ENCODE measurements around the gene CARD9. TPM values are rescaled to one million over a fixed set of nuclear protein-coding genes. Genes with fewer than 3 reads are reported as not detected.

CARD9 gene
- polyA plus RNA-seq, 1 of the 3 experiments (the other 2 are of a cell fraction) = 1.1 TPM

GRCh38 chr9:136355616-136356557, 17.6 kb downstream of the CARD9 start:
- WGBS (ENCODE audit: low lambda C conversion rate) = 89% methylated on average over 12 of the region's 54 CpGs
- POLR2A ChIA-PET = interaction anchor here (2.1 kb wide), 1 partner anchor 8 kb away, joined by 8 read pairs; the partner anchor contains the start of gene DNLZ

More at GRCh38 chr9:136355616-136356557, 17.6 kb downstream of the CARD9 start:
- no peaks in the 10 kb centered on the region for H3K79me2 ChIP-seq (ENCODE audit: insufficient read depth)
- H3K27me3 ChIP-seq (ENCODE audit: insufficient read depth) = no peaks in the 10 kb centered on the region
- no peak for DNase-seq
- H2AFZ ChIP-seq (ENCODE audit: low read depth) = no peak overlapping the region
- H3K4me2 ChIP-seq = no peak overlapping the region
- H3K9me3 ChIP-seq = no peaks in the 10 kb centered on the region
- peaks cover 0 to 50% of the 10 kb centered on the region in 2 experiments; a peak in 1 of 4 replicates for H3K4me1 ChIP-seq (ENCODE audit: control insufficient read depth in 1 of 2, insufficient read depth in 2 of 2, low read depth in 1 of 2, low read length in 1 of 2)
- no peak overlapping the region for H3K9ac ChIP-seq
- no peak overlapping the region; a peak in 1 of 4 replicates for H3K27ac ChIP-seq (ENCODE audit: low read depth in 2 of 2, low read length in 1 of 2)
- H4K20me1 ChIP-seq (ENCODE audit: insufficient read depth) = no peaks in the 10 kb centered on the region
- H3K9me2 ChIP-seq = no peaks in the 10 kb centered on the region
- no peak overlapping the region for H3K4me3 ChIP-seq (ENCODE audit: low read depth in 2 of 2, low read length in 1 of 2)
- H3K36me3 ChIP-seq (replicated peaks in 1 of 2; ENCODE audit: control insufficient read depth in 1 of 2, insufficient read depth in 2 of 2, low read length in 1 of 2) = peaks cover 0 to 22% of the 10 kb centered on the region in 2 experiments
- CTCF ChIA-PET = interaction anchor here (0.9 to 3.3 kb wide), 3 partner anchors 11 to 45 kb away, joined by 5 to 19 read pairs (median 5); partner anchors contain the start of gene SNAPC4
- TF ChIP-seq NRF1 (IDR thresholded peaks at IDR 0.05; ENCODE audit: low read depth, low read length) (no peak), EZH2phosphoT487 (IDR thresholded peaks at IDR 0.05; ENCODE audit: borderline replicate concordance, low read depth) (no peak), CTCF (IDR thresholded peaks at IDR 0.05) (no peak), TAF1 (IDR thresholded peaks at IDR 0.05; ENCODE audit: borderline replicate concordance, low read depth, low read length) (no peak), IRF3 (IDR thresholded peaks at IDR 0.05; ENCODE audit: low read depth, low read length) (no peak), MEF2A (IDR thresholded peaks at IDR 0.05; ENCODE audit: borderline replicate concordance, low read depth) (no peak), JUND (IDR thresholded peaks at IDR 0.05) (no peak), SMC3 (IDR thresholded peaks at IDR 0.05; ENCODE audit: low read depth, low read length) (no peak), ELF1 (IDR thresholded peaks at IDR 0.05) (no peak), FOXM1 (IDR thresholded peaks at IDR 0.05; ENCODE audit: low read depth) (no peak), TEAD4 (IDR thresholded peaks at IDR 0.05; ENCODE audit: borderline replicate concordance, insufficient read depth) (no peak), SIN3A (IDR thresholded peaks at IDR 0.05; ENCODE audit: borderline replicate concordance, low read depth, low read length) (no peak), REST (IDR thresholded peaks at IDR 0.05; ENCODE audit: low read depth, low read length) (no peak), USF2 (IDR thresholded peaks at IDR 0.05; ENCODE audit: borderline replicate concordance, low read depth, low read length) (no peak), RAD21 (IDR thresholded peaks at IDR 0.05; ENCODE audit: low read length) (no peak), ZBTB33 (IDR thresholded peaks at IDR 0.05; ENCODE audit: borderline replicate concordance, low read depth) (no peak), NFIC (IDR thresholded peaks at IDR 0.05; ENCODE audit: borderline replicate concordance) (no peak), GATA2 (CRISPR knock-in tag; IDR thresholded peaks at IDR 0.05) (no peak), RFX5 (IDR thresholded peaks at IDR 0.05; ENCODE audit: low read length) (no peak)
- TF ChIP-seq, protein P1, sequence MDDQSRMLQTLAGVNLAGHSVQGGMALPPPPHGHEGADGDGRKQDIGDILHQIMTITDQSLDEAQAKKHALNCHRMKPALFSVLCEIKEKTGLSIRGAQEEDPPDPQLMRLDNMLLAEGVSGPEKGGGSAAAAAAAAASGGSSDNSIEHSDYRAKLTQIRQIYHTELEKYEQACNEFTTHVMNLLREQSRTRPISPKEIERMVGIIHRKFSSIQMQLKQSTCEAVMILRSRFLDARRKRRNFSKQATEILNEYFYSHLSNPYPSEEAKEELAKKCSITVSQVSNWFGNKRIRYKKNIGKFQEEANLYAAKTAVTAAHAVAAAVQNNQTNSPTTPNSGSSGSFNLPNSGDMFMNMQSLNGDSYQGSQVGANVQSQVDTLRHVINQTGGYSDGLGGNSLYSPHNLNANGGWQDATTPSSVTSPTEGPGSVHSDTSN (IDR thresholded peaks at IDR 0.05) = no peak
- no peaks in the 10 kb centered on the region for H3F3A ChIP-seq (replicated peaks; ENCODE audit: insufficient read depth)

All from SK-N-SH (cell line).